ENCODE data around the gene AUTS2. TPM values are rescaled to one million over a fixed set of nuclear protein-coding genes. Genes with fewer than 3 reads are reported as not detected.
A peak's percentile ranks its signal among the peaks of the same experiment; 100 is the strongest.

AUTS2 gene
- polyA plus RNA-seq, 4 donors: 69.8 to 109 (median 76.8) TPM

GRCh38 chr7:70092314-70093204 is 494.3 kb downstream of the AUTS2 start:
- peak in 3 of 4 donors; percentile 36 to 41 (median 37) for DNase-seq (ENCODE audit: low read depth in 4 of 4, low spot score in 3 of 4)

GRCh38 chr7:70093205-70093904 is 495.1 kb downstream of the AUTS2 start:
- DNase-seq (ENCODE audit: low read depth in 4 of 4, low spot score in 3 of 4): no peak

DNA sequence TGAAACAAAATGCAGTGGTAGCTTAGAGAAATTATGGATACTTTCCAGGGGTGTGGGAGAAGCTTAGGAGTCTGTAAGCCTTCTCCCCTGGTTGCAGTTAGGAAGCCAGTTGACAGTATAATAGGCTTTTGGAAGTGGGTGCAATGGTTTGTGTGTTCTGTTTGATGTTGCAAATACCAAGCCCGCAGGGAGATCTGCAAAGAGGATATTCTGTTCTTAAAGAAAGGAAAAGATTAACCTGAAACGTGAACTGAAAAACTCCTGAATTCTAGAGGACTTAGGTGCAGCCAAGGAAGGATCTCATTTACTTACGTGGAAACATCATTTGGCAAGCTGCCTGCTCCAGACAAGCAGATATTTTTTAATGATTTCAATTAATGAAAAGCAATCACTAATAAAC is 496.6 kb downstream of the AUTS2 start:
- DNase-seq (ENCODE audit: low read depth in 4 of 4, low spot score in 3 of 4): no peak

- no peak for DNase-seq (ENCODE audit: low read depth in 4 of 4, low spot score in 3 of 4)
These were observed 499.4 kb downstream of the AUTS2 start for GRCh38 chr7:70097645-70098044.

DNA sequence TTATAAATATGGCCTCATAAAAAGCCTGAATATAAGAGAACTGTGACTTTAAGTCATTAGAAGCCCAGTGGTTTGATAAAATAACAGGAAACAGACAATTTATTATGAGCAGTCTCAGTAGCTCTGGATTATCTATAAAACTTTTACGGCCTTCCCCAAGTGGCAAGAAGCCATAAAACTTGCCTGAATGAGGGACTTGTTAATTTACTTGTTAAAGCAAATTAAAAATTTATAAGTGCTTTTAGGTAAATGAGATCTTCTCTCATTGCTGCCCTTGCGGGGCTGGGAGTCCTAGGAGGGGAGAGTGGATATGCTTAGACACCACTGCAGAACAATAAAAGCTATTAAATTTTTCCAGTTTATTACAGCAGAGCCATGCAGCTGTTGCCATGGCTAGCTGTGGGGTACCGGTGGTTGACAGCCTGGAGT is 499.9 kb downstream of the AUTS2 start:
- no peak for DNase-seq (ENCODE audit: low read depth in 4 of 4, low spot score in 3 of 4)

- DNase-seq (ENCODE audit: low read depth in 4 of 4, low spot score in 3 of 4): no peak
These were observed 500.8 kb downstream of the AUTS2 start for GRCh38 chr7:70098905-70099672.

DNA sequence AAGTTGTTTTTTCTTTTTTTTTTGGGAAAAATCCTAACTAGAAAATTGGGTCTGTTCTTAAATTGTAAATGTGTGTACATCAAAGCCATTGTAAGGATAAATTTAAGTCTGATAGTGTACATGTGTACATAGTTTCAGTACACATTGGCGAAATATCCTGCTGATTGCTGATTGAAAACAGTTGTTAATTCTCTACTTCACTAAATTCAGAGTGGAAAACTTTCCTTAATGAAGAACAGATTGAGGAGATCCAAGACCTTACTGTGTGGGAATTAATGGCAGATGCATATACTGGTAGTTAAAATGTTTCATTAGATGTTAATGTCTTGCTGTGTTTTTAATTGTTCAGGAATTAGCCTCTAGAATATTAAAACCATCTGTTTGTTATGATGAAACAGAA is 506.0 kb downstream of the AUTS2 start:
- DNase-seq (ENCODE audit: low read depth in 4 of 4, low spot score in 3 of 4): no peak

DNA sequence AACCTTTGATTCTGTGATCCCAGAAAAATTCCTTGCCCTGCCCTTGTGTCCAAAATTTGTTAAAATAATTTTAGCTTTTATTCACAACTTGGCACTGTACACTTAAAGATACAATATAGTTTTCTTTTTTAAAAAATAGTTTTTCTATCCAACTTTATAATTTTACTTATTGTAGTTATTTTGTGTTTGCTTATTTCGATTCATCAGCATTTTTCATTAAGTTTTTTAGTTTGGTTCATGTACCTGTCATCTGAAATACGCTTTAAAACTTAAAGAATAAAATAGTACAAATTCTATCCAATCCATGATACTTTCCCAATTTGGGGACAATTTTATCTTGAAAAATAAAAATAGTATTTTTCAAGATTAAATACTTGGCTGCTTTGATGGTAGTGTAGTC is 514.8 kb downstream of the AUTS2 start:
- DNase-seq (ENCODE audit: low read depth in 4 of 4, low spot score in 3 of 4): no peak

DNA sequence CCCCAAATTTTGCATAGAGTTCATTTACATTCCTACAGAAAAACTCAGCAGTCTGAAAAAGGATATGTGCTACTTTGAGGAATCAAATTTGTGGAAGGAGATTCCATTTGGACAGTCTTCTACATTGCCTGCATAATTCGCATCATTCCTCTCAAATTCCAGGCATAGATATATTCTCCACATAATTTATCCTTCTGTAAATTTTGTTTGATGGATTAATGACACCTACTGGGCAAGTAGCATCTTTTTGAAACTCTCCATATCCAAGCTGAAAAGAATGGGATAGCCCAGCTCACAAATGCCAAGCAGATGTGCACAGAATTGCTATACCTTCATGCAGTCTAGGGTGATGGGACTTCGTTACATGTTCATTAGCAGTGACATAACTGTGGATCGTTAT is 515.3 kb downstream of the AUTS2 start:
- DNase-seq (ENCODE audit: low read depth in 4 of 4, low spot score in 3 of 4): no peak

- DNase-seq (ENCODE audit: low read depth in 4 of 4, low spot score in 3 of 4): no peak
These were observed 516.5 kb downstream of the AUTS2 start for GRCh38 chr7:70114806-70115205.

GRCh38 chr7:70116244-70116643 is 518.0 kb downstream of the AUTS2 start:
- no peak for DNase-seq (ENCODE audit: low read depth in 4 of 4, low spot score in 3 of 4)

DNA sequence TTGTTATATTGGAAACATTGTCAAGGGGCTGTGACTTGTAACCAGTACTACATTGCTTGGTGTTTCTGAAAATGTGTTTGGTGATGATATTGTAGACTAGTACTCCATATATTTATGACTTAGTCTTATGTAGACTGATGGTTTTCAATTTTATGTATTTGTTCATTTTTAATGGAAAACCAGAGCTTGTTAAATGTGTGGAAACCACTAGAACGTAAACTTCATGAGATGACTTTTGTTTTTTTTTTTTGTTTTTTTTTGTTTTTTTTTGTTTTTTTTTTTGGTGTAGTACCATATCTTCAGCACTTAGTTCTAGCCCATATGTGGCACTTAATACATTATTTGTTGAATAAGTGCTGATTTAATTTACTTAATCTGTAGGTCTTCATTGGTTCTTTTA is 518.6 kb downstream of the AUTS2 start:
- no peak for DNase-seq (ENCODE audit: low read depth in 4 of 4, low spot score in 3 of 4)

GRCh38 chr7:70120851-70121250 is 522.6 kb downstream of the AUTS2 start:
- no peak for DNase-seq (ENCODE audit: low read depth in 4 of 4, low spot score in 3 of 4)

DNA sequence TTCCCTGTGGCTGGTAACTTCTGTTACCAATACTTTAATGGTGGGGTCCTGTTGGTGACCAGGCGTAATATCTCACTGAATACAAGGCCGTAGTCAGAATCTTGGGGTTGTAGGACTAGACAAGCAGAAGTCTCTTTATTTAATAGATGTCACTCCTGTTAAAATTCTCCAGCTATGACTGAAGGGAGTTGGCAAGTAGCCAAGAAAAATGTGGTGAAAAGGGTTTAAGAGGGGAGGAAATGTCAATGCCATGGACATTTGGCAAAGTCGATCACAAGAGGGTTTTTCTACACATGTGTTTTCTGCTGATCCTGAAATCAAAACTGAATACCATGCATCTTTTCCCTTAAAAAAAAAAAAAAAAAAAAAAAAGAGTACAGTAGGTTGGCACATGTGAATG is 533.5 kb downstream of the AUTS2 start:
- DNase-seq (ENCODE audit: low read depth in 4 of 4, low spot score in 3 of 4): no peak

DNA sequence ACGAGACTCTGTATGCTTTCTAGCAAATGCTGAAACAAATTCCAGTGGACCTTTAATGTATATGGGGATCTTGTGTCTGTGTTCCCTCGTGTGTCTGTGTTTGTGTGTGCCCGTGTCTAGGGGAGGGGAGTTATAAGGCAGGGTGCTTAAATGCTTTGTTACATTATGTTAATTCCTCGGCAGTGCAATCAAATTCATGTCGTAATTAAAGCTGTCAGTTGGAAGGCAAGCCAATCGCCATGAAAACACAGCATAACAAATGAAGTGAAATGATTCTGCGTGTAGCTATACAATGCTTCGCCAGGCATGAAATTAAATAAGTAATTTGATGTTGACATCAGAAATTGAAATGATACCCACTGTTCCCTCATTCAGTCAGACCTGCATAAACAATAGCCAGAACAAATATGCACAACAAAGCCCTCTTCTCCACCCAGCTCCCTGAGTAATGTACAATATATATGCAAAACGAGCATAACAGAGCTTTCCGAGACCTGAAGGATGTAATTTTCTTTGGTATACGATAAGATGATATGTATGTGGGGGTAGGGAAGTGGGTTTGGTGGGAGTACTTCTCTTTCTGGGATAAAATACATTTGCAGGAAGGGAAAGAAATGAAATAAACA is 534.1 kb downstream of the AUTS2 start:
- DNase-seq (ENCODE audit: low read depth in 4 of 4, low spot score in 3 of 4): no peak

DNA sequence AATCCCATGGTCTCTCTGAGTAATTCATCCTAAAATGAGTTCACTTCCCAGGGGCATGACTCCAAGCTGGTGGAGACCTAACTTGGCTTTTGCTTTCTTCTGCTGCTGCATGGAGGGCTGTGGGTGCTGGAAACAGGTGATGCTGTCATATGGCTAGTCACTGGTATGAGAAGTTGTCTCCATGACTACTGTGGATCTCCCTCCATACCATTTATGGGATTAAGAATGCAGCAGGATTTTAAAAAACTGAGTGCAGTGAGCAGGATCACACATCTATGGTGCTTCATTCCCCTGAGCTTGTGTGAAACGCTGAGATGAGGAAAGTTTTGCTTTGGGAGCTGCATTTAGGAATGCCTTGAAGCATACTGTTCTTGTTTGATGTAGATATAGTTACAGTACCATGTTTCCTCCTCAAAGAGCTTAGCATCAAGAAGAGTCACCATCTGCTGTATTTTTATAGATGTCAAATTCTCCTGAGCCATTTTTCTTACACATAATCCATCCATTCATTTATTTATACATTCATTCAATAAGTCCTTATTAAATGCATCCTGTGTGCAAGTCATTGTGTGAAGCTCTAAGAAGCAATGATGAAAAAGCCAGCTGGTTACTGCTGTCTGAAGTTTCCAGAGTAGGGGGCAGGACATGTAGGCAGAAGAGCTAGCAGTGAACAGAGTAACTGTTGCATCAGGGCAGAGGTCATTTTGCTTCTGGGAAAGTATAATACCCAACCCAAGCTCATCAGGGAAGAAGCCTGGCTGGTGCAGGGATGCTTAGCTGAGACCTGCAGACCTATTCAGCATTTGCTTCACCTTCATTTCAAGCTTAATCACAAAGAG is 534.8 kb downstream of the AUTS2 start:
- DNase-seq (ENCODE audit: low read depth in 4 of 4, low spot score in 3 of 4): no peak

DNA sequence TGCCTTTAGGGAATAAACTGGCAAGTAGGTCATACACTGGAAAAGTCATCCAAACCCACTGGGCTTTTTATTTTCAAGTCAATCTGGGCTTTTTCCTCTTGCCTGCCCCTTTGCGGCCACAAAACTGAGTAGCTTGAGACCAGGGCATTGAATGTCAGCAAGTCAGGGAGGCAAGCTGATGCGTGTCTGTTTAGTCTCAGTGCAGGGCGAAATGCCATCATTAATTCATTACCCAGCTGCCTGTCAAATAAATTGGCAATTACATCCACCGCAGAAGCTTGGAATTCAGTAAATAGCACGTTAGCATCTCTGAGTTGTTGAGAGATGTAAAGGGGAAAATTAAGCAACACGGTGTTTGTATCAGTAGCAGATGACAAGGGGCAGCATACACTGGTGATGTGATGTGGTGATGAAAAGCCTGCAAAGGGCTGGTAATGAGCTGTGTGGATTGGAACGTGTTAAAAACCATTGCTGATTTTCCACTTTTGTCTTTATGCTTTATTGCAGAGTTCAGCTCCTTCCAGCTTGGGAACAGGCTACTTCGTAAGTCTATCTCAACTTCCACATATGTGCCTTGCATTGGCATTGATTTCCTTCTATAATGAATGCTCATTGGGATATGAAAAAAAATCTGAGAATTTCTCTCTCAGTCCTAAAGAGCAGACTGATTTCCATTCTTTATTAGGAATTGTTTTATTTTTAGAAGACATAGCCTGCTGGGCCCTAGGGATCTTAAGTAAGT is 535.9 kb downstream of the AUTS2 start:
- DNase-seq (ENCODE audit: low read depth in 4 of 4, low spot score in 3 of 4): no peak

GRCh38 chr7:70135656-70136055 is 537.4 kb downstream of the AUTS2 start:
- no peak for DNase-seq (ENCODE audit: low read depth in 4 of 4, low spot score in 3 of 4)

- no peak for DNase-seq (ENCODE audit: low read depth in 4 of 4, low spot score in 3 of 4)
These were observed 538.9 kb downstream of the AUTS2 start for GRCh38 chr7:70137126-70137525.

All from left renal pelvis (tissue), 4 donors.